OCI-LY7 (cell line): ENCODE data around the gene UBN1.

Source experiments
- EZH2phosphoT487 ChIP-seq: fragments of 200-600 bp; sonication (generic); IDR thresholded peaks from 2 replicates; pipeline ENCODE4 v1.6.1; 2018; ENCODE audit warnings: low read depth, borderline replicate concordance, mild to moderate bottlenecking, mixed run types, antibody characterized with exemption, low read length, moderate library complexity, mixed read lengths
- TF ChIP-seq, protein P1 (sequence below): fragments of 200-600 bp; sonication (generic); conservative IDR thresholded peaks from 2 replicates; pipeline ENCODE4 v1.5.1; 2014; ENCODE audit warnings: mild to moderate bottlenecking, antibody characterized with exemption, low read length, moderate library complexity, mixed read lengths

DNA sequence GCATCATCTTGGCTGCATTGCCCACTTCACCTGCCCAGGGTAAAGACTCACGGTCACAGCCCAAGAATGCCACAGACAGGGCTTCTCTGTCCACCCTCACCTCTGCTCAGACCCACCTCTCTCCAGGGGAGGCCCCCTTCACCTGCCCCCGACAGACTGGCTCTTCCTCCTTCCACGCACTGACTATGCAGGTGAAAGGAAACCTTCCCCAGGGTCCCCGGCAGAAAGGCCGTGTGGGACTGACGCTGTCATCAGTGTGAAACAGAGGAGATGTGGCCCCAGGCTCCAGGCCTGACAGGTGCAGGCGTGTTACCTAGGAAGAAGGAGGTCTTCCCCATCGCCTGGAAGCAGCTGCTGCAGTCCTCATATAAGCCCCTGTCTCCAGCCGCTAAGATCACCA lies 35.5 kb upstream of the UBN1 start:
- TF ChIP-seq, protein P1, sequence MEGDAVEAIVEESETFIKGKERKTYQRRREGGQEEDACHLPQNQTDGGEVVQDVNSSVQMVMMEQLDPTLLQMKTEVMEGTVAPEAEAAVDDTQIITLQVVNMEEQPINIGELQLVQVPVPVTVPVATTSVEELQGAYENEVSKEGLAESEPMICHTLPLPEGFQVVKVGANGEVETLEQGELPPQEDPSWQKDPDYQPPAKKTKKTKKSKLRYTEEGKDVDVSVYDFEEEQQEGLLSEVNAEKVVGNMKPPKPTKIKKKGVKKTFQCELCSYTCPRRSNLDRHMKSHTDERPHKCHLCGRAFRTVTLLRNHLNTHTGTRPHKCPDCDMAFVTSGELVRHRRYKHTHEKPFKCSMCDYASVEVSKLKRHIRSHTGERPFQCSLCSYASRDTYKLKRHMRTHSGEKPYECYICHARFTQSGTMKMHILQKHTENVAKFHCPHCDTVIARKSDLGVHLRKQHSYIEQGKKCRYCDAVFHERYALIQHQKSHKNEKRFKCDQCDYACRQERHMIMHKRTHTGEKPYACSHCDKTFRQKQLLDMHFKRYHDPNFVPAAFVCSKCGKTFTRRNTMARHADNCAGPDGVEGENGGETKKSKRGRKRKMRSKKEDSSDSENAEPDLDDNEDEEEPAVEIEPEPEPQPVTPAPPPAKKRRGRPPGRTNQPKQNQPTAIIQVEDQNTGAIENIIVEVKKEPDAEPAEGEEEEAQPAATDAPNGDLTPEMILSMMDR = no peak
- TF ChIP-seq EZH2phosphoT487 = no peak
